Tibial artery (tissue), 4 donors: ENCODE results near the gene KIFC3.

ENCODE experiments used
- DNase-seq, 2 donors: peaks; one replicate each; pipeline ENCODE4 v3.0.0-alpha.2; 2019
- H3K27ac ChIP-seq, 2 donors: fragments of 200-600 bp; sonication (generic) in 1 of 2; 1 replicate in 1 of 2; 2 replicates in 1 of 2; pipeline ENCODE4 v1.5.1; 2018 to 2019; ENCODE audit warnings: mild to moderate bottlenecking in 1 of 2
- H3K27me3 ChIP-seq, 2 donors: fragments of 200-600 bp; sonication (generic) in 1 of 2; one replicate each; pipeline versions ENCODE4 v1.5.1 to v1.6.0; 2016 to 2019
- H3K36me3 ChIP-seq, 3 donors: fragments of 200-600 bp; sonication (generic) in 2 of 3; one replicate each; pipeline ENCODE4 v1.5.1; 2016 to 2019; ENCODE audit warnings: mild to moderate bottlenecking in 2 of 3
- H3K4me1 ChIP-seq, 4 donors: fragments of 200-600 bp; sonication (generic) in 2 of 4; 1 replicate in 3 of 4; 2 replicates in 1 of 4; pipeline ENCODE4 v1.5.1; 2016 to 2019
- H3K4me3 ChIP-seq, 2 donors: fragments of 200-600 bp; sonication (generic) in 1 of 2; 1 replicate in 1 of 2; 2 replicates in 1 of 2; pipeline ENCODE4 v1.5.1; 2018 to 2019; ENCODE audit warnings: mild to moderate bottlenecking in 2 of 2
- H3K9me3 ChIP-seq, 3 donors: fragments of 200-600 bp; sonication (generic) in 1 of 3; one replicate each; pipeline ENCODE4 v1.5.1; 2016 to 2019
- CTCF ChIP-seq, 2 experiments: fragments of 200-600 bp in 1 of 2; fragments of 450-650 bp in 1 of 2; IDR thresholded peaks; one replicate each; pipeline ENCODE4 v1.5.1; 2017 to 2019; ENCODE audit warnings: antibody characterized with exemption in 2 of 2, mild to moderate bottlenecking in 1 of 2, moderate library complexity in 1 of 2
- intact Hi-C: fragments of 100-400 bp; cut with DNase I; formaldehyde crosslinking; loops from one replicate; pipeline ENCODE4 v1.15.0; 2023; ENCODE audit warnings: low total_unique reads

Gene KIFC3

GRCh38 chr16:57726433-57726947 is 75.8 kb downstream of the KIFC3 start:
- intact Hi-C loops, result no loop called here
- Histone ChIP-seq H3K36me3 (no peaks in the 10 kb centered on the region), H3K27me3 (peaks cover 0 to 15% of the 10 kb centered on the region in 2 donors), H3K9me3 (no peaks in the 10 kb centered on the region), H3K4me1 (peaks cover 0 to 2% (median 0%) of the 10 kb centered on the region in 4 donors), H3K4me3 (no peak overlapping the region), H3K27ac (no peak overlapping the region)
- DNase-seq, result no peak
- no peak for TF ChIP-seq CTCF (IDR thresholded peaks at IDR 0.05)

- TF ChIP-seq CTCF (IDR thresholded peaks at IDR 0.05), result no peak
- intact Hi-C loops, result no loop called here
- no peaks in the 10 kb centered on the region for H3K4me1 ChIP-seq
- no peaks in the 10 kb centered on the region for H3K9me3 ChIP-seq
- H3K4me3 ChIP-seq, result no peak overlapping the region
- no peak overlapping the region for H3K27ac ChIP-seq
- DNase-seq, result no peak
- peaks cover 0 to 16% of the 10 kb centered on the region in 2 donors for H3K27me3 ChIP-seq
- H3K36me3 ChIP-seq, result no peaks in the 10 kb centered on the region
These were observed 76.3 kb downstream of the KIFC3 start for GRCh38 chr16:57725976-57726375.

GRCh38 chr16:57725554-57725953 is 76.7 kb downstream of the KIFC3 start:
- Histone ChIP-seq H3K4me1 (no peaks in the 10 kb centered on the region), H3K4me3 (no peak overlapping the region), H3K27me3 (peaks cover 0 to 16% of the 10 kb centered on the region in 2 donors), H3K27ac (no peak overlapping the region), H3K36me3 (no peaks in the 10 kb centered on the region), H3K9me3 (no peaks in the 10 kb centered on the region)
- no peak for DNase-seq
- intact Hi-C loops, result no loop called here
- no peak for TF ChIP-seq CTCF (IDR thresholded peaks at IDR 0.05)

GRCh38 chr16:57725151-57725550 is 77.1 kb downstream of the KIFC3 start:
- no peak overlapping the region for H3K27ac ChIP-seq
- no peaks in the 10 kb centered on the region for H3K4me1 ChIP-seq
- H3K4me3 ChIP-seq, result no peak overlapping the region
- no peak for DNase-seq
- intact Hi-C loops, result no loop called here
- H3K27me3 ChIP-seq, result peaks cover 0 to 16% of the 10 kb centered on the region in 2 donors
- H3K36me3 ChIP-seq, result no peaks in the 10 kb centered on the region
- TF ChIP-seq CTCF (IDR thresholded peaks at IDR 0.05), result no peak
- no peaks in the 10 kb centered on the region for H3K9me3 ChIP-seq

- DNase-seq, result no peak
- Histone ChIP-seq H3K4me1 (no peaks in the 10 kb centered on the region), H3K27me3 (peaks cover 0 to 16% of the 10 kb centered on the region in 2 donors), H3K9me3 (no peaks in the 10 kb centered on the region), H3K36me3 (no peaks in the 10 kb centered on the region), H3K27ac (no peak overlapping the region), H3K4me3 (no peak overlapping the region)
- intact Hi-C loops, result no loop called here
- TF ChIP-seq CTCF (IDR thresholded peaks at IDR 0.05), result no peak
These were observed 77.8 kb downstream of the KIFC3 start for GRCh38 chr16:57724531-57724930.

GRCh38 chr16:57723170-57723569 is 79.1 kb downstream of the KIFC3 start:
- Histone ChIP-seq H3K9me3 (no peaks in the 10 kb centered on the region), H3K4me3 (no peak overlapping the region), H3K4me1 (no peaks in the 10 kb centered on the region), H3K27me3 (peaks cover 0 to 16% of the 10 kb centered on the region in 2 donors), H3K27ac (no peak overlapping the region), H3K36me3 (no peaks in the 10 kb centered on the region)
- no peak for DNase-seq
- intact Hi-C loops, result no loop called here
- no peak for TF ChIP-seq CTCF (IDR thresholded peaks at IDR 0.05)
